HEK293 (cell line): ENCODE results near the gene ANTXR1.

Experiments
- HOXA7 ChIP-seq: sonication (generic); formaldehyde crosslinking; IDR thresholded peaks from 2 replicates; pipeline ENCODE4 v1.8.1; 2022; ENCODE audit warnings: missing genetic modification reagents, borderline replicate concordance
- KLF16 ChIP-seq: fragments of 450-650 bp; formaldehyde crosslinking; IDR thresholded peaks from 2 replicates; pipeline ENCODE4 v1.5.1; 2017; ENCODE audit warnings: missing biosample characterization, missing genetic modification characterization
- KLF7 ChIP-seq: fragments of 450-650 bp; formaldehyde crosslinking; IDR thresholded peaks from 2 replicates; pipeline ENCODE4 v1.5.1; 2016; ENCODE audit warnings: missing biosample characterization, missing genetic modification characterization, borderline replicate concordance
- MEIS1 ChIP-seq: sonication (generic); formaldehyde crosslinking; IDR thresholded peaks from 2 replicates; pipeline ENCODE4 v1.8.1; 2022; ENCODE audit warnings: missing genetic modification reagents, mild to moderate bottlenecking, borderline replicate concordance
- YY2 ChIP-seq: fragments of 450-650 bp; formaldehyde crosslinking; IDR thresholded peaks from 2 replicates; pipeline ENCODE4 v1.5.1; 2016; ENCODE audit warnings: missing biosample characterization, missing genetic modification characterization
- ZFP37 ChIP-seq: fragments of 450-650 bp; formaldehyde crosslinking; IDR thresholded peaks from 2 replicates; pipeline ENCODE4 v1.5.1; 2016; ENCODE audit warnings: missing biosample characterization, missing genetic modification characterization
- ZNF138 ChIP-seq: fragments of 450-650 bp; formaldehyde crosslinking; IDR thresholded peaks from 2 replicates; pipeline ENCODE4 v1.5.1; 2016; ENCODE audit warnings: missing biosample characterization, missing genetic modification characterization, borderline replicate concordance
- ZNF19 ChIP-seq: fragments of 450-650 bp; formaldehyde crosslinking; IDR thresholded peaks from 2 replicates; pipeline ENCODE4; 2016; ENCODE audit warnings: missing biosample characterization, missing genetic modification characterization, low read depth
- ZNF223 ChIP-seq: fragments of 450-650 bp; formaldehyde crosslinking; IDR thresholded peaks from 2 replicates; pipeline ENCODE4 v1.5.1; 2016; ENCODE audit warnings: missing biosample characterization, missing genetic modification characterization
- ZNF366 ChIP-seq: fragments of 450-650 bp; formaldehyde crosslinking; conservative IDR thresholded peaks from 2 replicates; pipeline ENCODE4 v1.5.1; 2016; ENCODE audit warnings: missing biosample characterization, missing genetic modification characterization
- ZNF391 ChIP-seq: fragments of 450-650 bp; formaldehyde crosslinking; IDR thresholded peaks from 2 replicates; pipeline ENCODE4 v1.5.1; 2016; ENCODE audit warnings: low read depth, missing biosample characterization, missing genetic modification characterization, borderline replicate concordance
- ZNF600 ChIP-seq: fragments of 450-650 bp; formaldehyde crosslinking; IDR thresholded peaks from 2 replicates; pipeline ENCODE4 v1.5.1; 2016; ENCODE audit warnings: missing biosample characterization, missing genetic modification characterization
- ZNF610 ChIP-seq: fragments of 450-650 bp; formaldehyde crosslinking; IDR thresholded peaks from 2 replicates; pipeline ENCODE4 v1.5.1; 2016; ENCODE audit warnings: missing biosample characterization, missing genetic modification characterization, borderline replicate concordance
- ZNF664 ChIP-seq: fragments of 450-650 bp; formaldehyde crosslinking; IDR thresholded peaks from 2 replicates; pipeline ENCODE4 v1.5.1; 2016; ENCODE audit warnings: missing biosample characterization, missing genetic modification characterization
- ZNF791 ChIP-seq: fragments of 450-650 bp; formaldehyde crosslinking; IDR thresholded peaks from 2 replicates; pipeline ENCODE4 v1.5.1; 2016; ENCODE audit warnings: missing biosample characterization, missing genetic modification characterization
- ZNF837 ChIP-seq: fragments of 450-650 bp; formaldehyde crosslinking; IDR thresholded peaks from 2 replicates; pipeline ENCODE4 v1.5.1; 2016; ENCODE audit warnings: missing biosample characterization, missing genetic modification characterization
- ZNF843 ChIP-seq: fragments of 450-650 bp; formaldehyde crosslinking; IDR thresholded peaks from 2 replicates; pipeline ENCODE4 v1.5.1; 2016; ENCODE audit warnings: missing biosample characterization, missing genetic modification characterization
- ZXDB ChIP-seq: fragments of 450-650 bp; formaldehyde crosslinking; IDR thresholded peaks from 2 replicates; pipeline ENCODE4 v1.5.1; 2016; ENCODE audit warnings: missing biosample characterization, missing genetic modification characterization
- TF ChIP-seq, protein P1 (sequence below): fragments of 450-650 bp; formaldehyde crosslinking; IDR thresholded peaks from 2 replicates; pipeline ENCODE4 v1.5.1; 2016; ENCODE audit warnings: missing biosample characterization, missing genetic modification characterization
- TF ChIP-seq, protein P2 (sequence below): fragments of 450-650 bp; formaldehyde crosslinking; conservative IDR thresholded peaks from 2 replicates; pipeline ENCODE4 v1.5.1; 2016; ENCODE audit warnings: low read depth, missing biosample characterization, missing genetic modification characterization
- TF ChIP-seq, protein P3 (sequence below): fragments of 450-650 bp; formaldehyde crosslinking; IDR thresholded peaks from 2 replicates; pipeline ENCODE4 v1.5.1; 2016; ENCODE audit warnings: missing biosample characterization, missing genetic modification characterization, low read depth
- TF ChIP-seq, protein P4 (sequence below): fragments of 450-650 bp; formaldehyde crosslinking; IDR thresholded peaks from 2 replicates; pipeline ENCODE4; 2016; ENCODE audit warnings: missing biosample characterization, missing genetic modification characterization
- TF ChIP-seq, protein P5 (sequence below): fragments of 450-650 bp; formaldehyde crosslinking; IDR thresholded peaks from 2 replicates; pipeline ENCODE4 v1.5.1; 2017; ENCODE audit warnings: missing biosample characterization, missing genetic modification characterization
- TF ChIP-seq, protein P6 (sequence below): fragments of 450-650 bp; formaldehyde crosslinking; conservative IDR thresholded peaks from 2 replicates; pipeline ENCODE4 v1.5.1; 2016; ENCODE audit warnings: low read depth, missing biosample characterization, missing genetic modification characterization

Gene ANTXR1

DNA sequence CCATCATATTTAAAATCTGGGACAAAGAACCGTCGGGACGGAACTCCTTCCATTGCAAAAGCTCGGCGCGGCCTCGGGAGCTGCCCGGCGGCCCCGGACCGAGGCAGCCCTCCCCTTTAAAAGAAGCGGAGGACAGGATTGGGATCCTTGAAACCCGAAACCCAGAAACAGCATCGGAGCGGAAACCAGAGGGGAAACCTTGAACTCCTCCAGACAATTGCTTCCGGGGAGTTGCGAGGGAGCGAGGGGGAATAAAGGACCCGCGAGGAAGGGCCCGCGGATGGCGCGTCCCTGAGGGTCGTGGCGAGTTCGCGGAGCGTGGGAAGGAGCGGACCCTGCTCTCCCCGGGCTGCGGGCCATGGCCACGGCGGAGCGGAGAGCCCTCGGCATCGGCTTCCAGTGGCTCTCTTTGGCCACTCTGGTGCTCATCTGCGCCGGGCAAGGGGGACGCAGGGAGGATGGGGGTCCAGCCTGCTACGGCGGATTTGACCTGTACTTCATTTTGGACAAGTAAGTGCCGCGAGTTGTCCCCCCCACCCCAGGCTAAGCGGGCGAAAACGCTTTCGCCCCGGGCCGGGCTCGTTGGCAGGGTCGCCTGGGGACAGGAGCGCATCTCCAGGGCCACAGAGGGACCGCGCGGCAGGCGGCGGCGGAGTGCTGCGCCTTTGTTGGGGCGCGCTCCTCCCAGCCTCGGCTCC lies at the start of gene ANTXR1 (continued):
- TF ChIP-seq, protein P1, sequence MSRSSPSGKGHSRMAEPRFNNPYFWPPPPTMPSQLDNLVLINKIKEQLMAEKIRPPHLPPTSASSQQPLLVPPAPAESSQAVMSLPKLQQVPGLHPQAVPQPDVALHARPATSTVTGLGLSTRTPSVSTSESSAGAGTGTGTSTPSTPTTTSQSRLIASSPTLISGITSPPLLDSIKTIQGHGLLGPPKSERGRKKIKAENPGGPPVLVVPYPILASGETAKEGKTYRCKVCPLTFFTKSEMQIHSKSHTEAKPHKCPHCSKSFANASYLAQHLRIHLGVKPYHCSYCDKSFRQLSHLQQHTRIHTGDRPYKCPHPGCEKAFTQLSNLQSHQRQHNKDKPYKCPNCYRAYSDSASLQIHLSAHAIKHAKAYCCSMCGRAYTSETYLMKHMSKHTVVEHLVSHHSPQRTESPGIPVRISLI, result no peak
- TF ChIP-seq, protein P2, sequence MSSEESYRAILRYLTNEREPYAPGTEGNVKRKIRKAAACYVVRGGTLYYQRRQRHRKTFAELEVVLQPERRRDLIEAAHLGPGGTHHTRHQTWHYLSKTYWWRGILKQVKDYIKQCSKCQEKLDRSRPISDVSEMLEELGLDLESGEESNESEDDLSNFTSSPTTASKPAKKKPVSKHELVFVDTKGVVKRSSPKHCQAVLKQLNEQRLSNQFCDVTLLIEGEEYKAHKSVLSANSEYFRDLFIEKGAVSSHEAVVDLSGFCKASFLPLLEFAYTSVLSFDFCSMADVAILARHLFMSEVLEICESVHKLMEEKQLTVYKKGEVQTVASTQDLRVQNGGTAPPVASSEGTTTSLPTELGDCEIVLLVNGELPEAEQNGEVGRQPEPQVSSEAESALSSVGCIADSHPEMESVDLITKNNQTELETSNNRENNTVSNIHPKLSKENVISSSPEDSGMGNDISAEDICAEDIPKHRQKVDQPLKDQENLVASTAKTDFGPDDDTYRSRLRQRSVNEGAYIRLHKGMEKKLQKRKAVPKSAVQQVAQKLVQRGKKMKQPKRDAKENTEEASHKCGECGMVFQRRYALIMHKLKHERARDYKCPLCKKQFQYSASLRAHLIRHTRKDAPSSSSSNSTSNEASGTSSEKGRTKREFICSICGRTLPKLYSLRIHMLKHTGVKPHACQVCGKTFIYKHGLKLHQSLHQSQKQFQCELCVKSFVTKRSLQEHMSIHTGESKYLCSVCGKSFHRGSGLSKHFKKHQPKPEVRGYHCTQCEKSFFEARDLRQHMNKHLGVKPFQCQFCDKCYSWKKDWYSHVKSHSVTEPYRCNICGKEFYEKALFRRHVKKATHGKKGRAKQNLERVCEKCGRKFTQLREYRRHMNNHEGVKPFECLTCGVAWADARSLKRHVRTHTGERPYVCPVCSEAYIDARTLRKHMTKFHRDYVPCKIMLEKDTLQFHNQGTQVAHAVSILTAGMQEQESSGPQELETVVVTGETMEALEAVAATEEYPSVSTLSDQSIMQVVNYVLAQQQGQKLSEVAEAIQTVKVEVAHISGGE (tag by site-specific recombination), result peak; percentile 95
- TF ChIP-seq ZNF664 (no peak), ZNF19 (tag by site-specific recombination) (no peak), HOXA7 (no peak), ZNF837 (no peak), ZNF366 (tag by site-specific recombination) (peak; percentile 79), MEIS1 (CRISPR knock-in tag) (no peak), KLF7 (tag by site-specific recombination) (no peak), ZNF610 (no peak), ZNF138 (tag by site-specific recombination) (no peak), ZNF391 (tag by site-specific recombination) (no peak), ZXDB (peak; percentile 36; the same call in 1 of the 2 replicates), KLF16 (peak; percentile 65), ZNF223 (tag by site-specific recombination) (peak; percentile 83), ZFP37 (tag by site-specific recombination) (no peak), ZNF843 (tag by site-specific recombination) (no peak), ZNF600 (tag by site-specific recombination) (no peak), ZNF791 (tag by site-specific recombination) (no peak), YY2 (no peak)
- TF ChIP-seq, protein P3, sequence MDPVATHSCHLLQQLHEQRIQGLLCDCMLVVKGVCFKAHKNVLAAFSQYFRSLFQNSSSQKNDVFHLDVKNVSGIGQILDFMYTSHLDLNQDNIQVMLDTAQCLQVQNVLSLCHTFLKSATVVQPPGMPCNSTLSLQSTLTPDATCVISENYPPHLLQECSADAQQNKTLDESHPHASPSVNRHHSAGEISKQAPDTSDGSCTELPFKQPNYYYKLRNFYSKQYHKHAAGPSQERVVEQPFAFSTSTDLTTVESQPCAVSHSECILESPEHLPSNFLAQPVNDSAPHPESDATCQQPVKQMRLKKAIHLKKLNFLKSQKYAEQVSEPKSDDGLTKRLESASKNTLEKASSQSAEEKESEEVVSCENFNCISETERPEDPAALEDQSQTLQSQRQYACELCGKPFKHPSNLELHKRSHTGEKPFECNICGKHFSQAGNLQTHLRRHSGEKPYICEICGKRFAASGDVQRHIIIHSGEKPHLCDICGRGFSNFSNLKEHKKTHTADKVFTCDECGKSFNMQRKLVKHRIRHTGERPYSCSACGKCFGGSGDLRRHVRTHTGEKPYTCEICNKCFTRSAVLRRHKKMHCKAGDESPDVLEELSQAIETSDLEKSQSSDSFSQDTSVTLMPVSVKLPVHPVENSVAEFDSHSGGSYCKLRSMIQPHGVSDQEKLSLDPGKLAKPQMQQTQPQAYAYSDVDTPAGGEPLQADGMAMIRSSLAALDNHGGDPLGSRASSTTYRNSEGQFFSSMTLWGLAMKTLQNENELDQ (tag by site-specific recombination), result no peak
- TF ChIP-seq, protein P4, sequence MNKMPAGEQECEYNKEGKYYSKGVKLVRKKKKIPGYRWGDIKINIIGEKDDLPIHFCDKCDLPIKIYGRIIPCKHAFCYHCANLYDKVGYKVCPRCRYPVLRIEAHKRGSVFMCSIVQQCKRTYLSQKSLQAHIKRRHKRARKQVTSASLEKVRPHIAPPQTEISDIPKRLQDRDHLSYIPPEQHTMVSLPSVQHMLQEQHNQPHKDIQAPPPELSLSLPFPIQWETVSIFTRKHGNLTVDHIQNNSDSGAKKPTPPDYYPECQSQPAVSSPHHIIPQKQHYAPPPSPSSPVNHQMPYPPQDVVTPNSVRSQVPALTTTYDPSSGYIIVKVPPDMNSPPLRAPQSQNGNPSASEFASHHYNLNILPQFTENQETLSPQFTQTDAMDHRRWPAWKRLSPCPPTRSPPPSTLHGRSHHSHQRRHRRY (tag by site-specific recombination), result no peak
- TF ChIP-seq, protein P5, sequence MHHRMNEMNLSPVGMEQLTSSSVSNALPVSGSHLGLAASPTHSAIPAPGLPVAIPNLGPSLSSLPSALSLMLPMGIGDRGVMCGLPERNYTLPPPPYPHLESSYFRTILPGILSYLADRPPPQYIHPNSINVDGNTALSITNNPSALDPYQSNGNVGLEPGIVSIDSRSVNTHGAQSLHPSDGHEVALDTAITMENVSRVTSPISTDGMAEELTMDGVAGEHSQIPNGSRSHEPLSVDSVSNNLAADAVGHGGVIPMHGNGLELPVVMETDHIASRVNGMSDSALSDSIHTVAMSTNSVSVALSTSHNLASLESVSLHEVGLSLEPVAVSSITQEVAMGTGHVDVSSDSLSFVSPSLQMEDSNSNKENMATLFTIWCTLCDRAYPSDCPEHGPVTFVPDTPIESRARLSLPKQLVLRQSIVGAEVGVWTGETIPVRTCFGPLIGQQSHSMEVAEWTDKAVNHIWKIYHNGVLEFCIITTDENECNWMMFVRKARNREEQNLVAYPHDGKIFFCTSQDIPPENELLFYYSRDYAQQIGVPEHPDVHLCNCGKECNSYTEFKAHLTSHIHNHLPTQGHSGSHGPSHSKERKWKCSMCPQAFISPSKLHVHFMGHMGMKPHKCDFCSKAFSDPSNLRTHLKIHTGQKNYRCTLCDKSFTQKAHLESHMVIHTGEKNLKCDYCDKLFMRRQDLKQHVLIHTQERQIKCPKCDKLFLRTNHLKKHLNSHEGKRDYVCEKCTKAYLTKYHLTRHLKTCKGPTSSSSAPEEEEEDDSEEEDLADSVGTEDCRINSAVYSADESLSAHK (tag by site-specific recombination), result peak; percentile 66
- TF ChIP-seq, protein P6, sequence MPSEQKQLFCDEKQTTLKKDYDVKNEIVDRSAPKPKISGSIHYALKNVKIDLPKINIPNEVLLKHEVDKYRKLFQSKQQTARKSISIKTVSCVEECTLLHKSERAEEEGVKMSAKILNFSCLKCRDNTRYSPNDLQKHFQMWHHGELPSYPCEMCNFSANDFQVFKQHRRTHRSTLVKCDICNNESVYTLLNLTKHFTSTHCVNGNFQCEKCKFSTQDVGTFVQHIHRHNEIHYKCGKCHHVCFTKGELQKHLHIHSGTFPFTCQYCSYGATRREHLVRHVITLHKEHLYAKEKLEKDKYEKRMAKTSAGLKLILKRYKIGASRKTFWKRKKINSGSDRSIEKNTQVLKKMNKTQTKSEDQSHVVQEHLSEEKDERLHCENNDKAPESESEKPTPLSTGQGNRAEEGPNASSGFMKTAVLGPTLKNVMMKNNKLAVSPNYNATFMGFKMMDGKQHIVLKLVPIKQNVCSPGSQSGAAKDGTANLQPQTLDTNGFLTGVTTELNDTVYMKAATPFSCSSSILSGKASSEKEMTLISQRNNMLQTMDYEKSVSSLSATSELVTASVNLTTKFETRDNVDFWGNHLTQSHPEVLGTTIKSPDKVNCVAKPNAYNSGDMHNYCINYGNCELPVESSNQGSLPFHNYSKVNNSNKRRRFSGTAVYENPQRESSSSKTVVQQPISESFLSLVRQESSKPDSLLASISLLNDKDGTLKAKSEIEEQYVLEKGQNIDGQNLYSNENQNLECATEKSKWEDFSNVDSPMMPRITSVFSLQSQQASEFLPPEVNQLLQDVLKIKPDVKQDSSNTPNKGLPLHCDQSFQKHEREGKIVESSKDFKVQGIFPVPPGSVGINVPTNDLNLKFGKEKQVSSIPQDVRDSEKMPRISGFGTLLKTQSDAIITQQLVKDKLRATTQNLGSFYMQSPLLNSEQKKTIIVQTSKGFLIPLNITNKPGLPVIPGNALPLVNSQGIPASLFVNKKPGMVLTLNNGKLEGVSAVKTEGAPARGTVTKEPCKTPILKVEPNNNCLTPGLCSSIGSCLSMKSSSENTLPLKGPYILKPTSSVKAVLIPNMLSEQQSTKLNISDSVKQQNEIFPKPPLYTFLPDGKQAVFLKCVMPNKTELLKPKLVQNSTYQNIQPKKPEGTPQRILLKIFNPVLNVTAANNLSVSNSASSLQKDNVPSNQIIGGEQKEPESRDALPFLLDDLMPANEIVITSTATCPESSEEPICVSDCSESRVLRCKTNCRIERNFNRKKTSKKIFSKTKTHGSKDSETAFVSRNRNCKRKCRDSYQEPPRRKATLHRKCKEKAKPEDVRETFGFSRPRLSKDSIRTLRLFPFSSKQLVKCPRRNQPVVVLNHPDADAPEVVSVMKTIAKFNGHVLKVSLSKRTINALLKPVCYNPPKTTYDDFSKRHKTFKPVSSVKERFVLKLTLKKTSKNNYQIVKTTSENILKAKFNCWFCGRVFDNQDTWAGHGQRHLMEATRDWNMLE (tag by site-specific recombination), result peak; percentile 90
